HG03521 (cell line): ENCODE data around the gene MAZ.
A peak's percentile ranks its signal among the peaks of the same experiment; 100 is the strongest.
"Not testable (repeated sequence)": the region's sequence is repeated elsewhere in the genome, so short reads cannot be mapped to it uniquely, and the experiment has no call there.

ENCODE experiments used
- ATAC-seq: cut with Tn5 transposase; IDR thresholded peaks from one replicate; pipeline ENCODE4 v1.9.1; 2021; ENCODE audit warnings: mild to moderate bottlenecking, moderate library complexity; ENCODE audit not compliant: unreplicated experiment

Gene MAZ

GRCh38 chr16:29806099-29806579 is at the start of gene MAZ:
MAZ (plus strand) TSS chr16:29806529; CDS start chr16:29806702, 173 bp downstream.
- peak; percentile 3 for ATAC-seq

GRCh38 chr16:29756654-29757053 is 49.7 kb upstream of the MAZ start:
- no peak for ATAC-seq

- ATAC-seq = not testable (repeated sequence)
Observed at GRCh38 chr16:29757086-29757485, 49.2 kb upstream of the MAZ start.

GRCh38 chr16:29757950-29758466 is 48.3 kb upstream of the MAZ start:
- ATAC-seq = no peak

GRCh38 chr16:29760567-29761279 is 45.6 kb upstream of the MAZ start:
- no peak for ATAC-seq

- not testable (repeated sequence) for ATAC-seq
Observed at GRCh38 chr16:29761280-29761651, 45.1 kb upstream of the MAZ start.

DNA sequence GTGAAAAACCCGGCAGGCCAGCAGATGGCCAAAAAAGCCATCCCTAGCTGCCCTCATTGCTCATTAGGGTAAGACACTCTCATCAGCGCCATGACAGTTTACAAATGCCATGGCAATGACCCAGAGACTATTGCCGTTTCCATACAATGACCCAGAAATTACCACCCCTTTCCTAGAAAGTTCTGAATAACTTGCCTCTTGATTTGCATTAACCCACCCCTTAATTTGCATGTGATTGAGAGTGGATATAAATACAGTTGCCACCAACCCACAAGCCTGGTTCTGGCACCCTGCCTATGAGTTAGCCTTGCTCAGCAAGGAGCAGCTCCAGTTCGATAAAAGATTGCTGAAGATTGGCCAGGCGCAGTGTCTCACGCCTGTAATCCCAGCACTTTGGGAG is 44.4 kb upstream of the MAZ start:
- no peak for ATAC-seq

DNA sequence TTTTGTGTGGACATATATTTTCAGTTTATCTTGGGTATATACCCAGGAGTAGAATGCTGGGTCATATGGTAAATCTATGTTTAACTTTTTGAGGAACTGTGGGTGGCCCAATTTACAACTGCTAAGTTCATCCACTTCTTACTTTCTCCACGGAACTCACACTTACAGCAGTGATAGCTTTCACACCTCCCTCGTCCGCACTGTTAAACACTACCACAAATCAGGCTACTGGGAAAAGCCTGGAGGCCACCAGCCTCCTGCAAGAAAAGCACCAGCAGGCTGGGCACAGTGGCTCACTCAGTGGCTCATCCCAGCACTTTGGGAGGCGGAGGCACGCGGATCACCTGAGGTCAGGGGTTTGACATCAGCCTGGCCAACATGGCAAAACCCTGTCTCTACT is 43.0 kb upstream of the MAZ start:
- ATAC-seq = no peak

DNA sequence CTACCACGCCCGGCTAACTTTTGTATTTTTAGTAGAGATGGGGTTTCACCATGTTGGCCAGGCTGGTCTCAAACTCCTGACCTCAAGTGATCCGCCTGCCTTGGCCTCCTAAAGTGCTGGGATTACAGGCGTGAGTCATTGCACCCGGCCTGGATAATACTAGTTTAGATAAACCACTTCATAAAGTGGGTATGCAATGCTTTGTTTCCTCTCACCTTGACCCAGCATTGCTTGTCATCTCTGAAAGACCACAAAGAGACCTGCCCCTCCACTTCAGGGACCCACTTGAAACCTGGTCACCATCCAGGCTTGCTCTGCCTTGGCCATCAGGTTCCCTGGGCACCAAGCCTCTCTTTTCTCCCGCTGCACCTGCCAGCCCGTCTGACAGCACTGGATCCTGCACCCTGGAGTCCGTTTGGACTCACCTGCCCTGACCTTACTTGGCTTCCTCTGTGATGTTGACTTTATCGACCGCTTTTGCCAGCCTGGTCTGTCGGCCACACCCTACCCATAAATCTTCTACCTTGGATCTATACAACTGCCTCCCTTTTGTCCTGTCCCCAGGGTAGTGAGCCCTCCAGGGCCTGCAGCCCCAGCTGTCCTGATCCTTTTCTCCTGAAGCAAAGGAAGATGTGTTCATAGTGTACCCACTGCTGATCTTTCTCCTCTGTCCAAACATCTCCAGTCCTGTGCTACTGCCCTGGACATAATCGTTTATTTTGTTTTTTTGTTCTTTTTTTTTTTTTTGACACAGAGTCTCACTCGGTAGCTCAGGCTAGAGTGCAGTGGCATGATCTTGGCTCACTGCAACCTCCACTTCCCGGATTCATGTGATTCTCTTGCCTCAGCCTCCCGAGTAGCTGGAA is 40.9 kb upstream of the MAZ start:
- ATAC-seq = no peak

GRCh38 chr16:29766571-29766970 is 39.8 kb upstream of the MAZ start:
- no peak for ATAC-seq

- no peak for ATAC-seq
Observed at GRCh38 chr16:29767062-29767461, 39.3 kb upstream of the MAZ start.

GRCh38 chr16:29769507-29769906 is 36.8 kb upstream of the MAZ start:
- no peak for ATAC-seq

- no peak for ATAC-seq
Observed at GRCh38 chr16:29770250-29770929, 35.9 kb upstream of the MAZ start.

GRCh38 chr16:29772330-29772729 is 34.0 kb upstream of the MAZ start:
- ATAC-seq = not testable (repeated sequence)

DNA sequence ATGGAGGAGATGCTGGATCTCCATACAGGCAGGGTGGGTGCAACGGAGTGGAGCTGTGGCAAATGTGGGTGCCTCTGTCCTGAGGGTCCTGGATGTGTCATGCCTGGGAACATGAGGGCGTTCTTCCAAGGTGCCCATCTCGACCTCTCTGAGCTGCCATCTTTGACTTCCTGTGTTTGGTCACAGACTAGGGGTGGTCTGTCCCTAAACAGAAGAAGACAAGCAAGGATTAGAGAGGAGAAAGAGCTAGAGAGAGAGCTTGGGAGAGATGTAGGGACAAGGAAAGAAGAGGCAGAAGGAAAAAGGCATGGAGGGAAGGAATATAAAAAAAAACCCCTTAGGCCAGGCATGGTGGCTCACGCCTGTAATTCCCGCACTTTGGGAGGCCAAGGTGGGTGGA is 31.6 kb upstream of the MAZ start:
- ATAC-seq = no peak

DNA sequence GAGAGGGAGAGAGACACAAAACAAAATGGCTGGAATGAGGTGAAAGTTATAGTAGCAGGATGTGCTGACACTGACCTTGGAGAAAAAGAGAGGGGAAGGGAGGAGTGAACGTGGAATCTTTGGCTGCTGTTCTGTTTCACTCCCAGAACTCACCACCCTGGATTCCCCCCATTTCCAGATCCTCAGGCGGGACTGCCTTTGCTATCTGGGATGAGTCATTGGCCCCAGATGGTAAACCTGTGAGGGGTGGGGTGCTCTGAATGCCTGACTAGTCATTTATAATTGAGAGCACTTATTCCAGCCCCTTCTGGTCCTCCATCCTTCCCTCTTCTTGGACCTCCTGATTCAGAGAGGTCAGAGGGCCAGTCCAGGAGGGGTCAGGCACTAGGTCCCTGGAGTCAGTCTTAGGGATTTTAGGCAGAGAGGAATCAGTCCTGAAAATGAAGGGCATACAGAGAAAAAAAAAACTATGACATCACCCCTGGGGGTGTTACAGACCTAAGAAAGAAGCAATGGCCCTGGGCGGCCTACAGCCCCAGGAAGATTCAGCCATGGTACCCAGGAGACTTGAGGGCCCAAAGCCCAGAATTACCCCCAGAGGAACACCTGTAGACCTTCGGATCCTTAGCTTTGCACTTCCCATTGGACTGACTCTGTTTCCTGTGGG is 30.5 kb upstream of the MAZ start:
- ATAC-seq = no peak

DNA sequence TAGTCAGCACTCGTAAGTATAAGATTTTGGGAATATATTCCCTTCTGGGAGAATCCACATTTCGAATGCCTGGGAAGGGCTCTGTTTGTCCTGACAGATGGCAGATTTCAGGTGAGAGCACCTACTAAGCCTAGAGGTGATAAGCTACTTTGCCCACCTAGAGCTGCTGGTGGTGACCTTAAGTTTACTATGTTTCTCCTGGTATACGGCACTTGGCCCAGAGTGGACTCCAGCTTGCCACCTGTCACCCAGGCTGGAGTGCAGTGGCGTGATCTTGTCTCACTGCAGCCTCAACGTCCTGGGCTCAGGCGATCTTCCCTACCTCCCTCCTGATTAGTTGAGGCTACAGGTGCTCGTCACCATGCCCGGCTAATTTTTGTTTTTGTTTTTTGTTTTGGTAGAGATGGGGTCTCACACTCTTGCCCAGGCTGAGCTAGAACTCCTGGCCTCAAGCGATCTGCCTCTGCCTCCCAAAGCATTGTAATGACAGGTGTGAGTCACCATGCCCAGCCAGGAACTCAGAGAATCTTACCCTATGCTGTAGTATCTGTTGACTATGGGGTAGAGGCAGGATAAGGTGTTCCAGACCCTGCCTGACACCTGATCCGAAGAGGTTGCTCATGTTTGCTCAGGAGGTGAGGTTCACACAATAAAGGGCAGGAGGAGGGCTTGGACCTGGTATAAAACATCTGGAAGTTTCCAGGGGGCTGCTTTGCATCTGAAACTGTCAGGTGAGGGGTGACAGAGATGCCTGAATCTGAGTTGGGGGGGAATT is 28.6 kb upstream of the MAZ start, which contains the start of gene ZG16:
Gene ZG16 (plus strand): TSS at position 681 of the 775 bp plus-strand sequence. CDS start 1,011 bp downstream, outside the sequence.
- ATAC-seq = no peak

- ATAC-seq = no peak
Observed at GRCh38 chr16:29779474-29779873, 26.9 kb upstream of the MAZ start.

DNA sequence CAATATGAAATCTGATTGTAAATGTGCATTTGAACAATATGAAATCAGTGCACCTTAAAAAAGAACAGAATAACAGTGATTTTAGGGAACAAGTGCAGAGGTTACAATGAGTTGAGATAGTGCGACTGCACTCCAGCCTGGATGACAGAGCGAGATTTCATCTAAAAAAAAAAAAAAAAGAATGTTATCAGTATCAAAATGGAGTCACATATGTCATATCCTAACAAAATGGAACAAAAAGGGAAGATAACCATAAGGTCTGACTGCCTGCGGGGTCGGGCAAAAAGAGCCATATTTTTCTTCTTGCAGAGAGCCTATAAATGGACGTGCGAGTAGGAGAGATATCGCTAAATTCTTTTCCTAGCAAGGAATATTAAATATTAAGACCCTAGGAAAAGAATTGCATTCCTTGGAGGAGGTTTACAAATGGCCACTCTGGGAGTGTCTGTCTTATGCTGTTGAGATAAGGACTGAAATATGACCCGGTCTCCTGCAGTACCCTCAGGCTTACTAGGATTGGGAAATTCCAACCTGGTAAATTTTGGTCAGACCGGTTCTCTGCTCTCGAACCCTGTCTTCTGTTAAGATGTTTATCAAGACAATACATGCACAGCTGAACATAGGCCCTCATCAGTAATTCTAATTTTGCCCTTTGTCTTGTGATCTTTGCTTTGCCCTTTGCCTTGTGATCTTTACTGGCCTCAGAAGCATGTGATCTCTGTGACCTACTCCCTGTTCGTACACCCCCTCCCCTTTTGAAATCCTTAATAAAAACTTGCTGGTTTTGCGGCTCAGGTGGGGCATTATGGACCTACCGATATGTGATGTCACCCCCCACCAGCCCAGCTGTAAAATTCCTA is 23.0 kb upstream of the MAZ start:
- not testable (repeated sequence) for ATAC-seq
